Mucosa of stomach (tissue), 1 donor: ENCODE measurements around the gene LILRA1.
"Not testable (repeated sequence)": the region's sequence is repeated elsewhere in the genome, so short reads cannot be mapped to it uniquely, and the experiment has no call there.

Source experiments
- H3K27me3 ChIP-seq: one replicate; pipeline ENCODE4 v1.7.0; 2013; ENCODE audit warnings: mild to moderate bottlenecking, low read length; ENCODE audit not compliant: control insufficient read depth, insufficient read depth
- H3K36me3 ChIP-seq: one replicate; pipeline ENCODE4 v1.7.0; 2013; ENCODE audit warnings: low read length; ENCODE audit not compliant: control insufficient read depth, insufficient read depth
- H3K4me1 ChIP-seq: one replicate; pipeline ENCODE4 v1.7.0; 2013; ENCODE audit warnings: mild to moderate bottlenecking, low read length; ENCODE audit not compliant: control insufficient read depth, insufficient read depth
- H3K4me3 ChIP-seq: one replicate; pipeline ENCODE4 v1.7.0; 2013; ENCODE audit warnings: low read length
- H3K9ac ChIP-seq: one replicate; pipeline ENCODE4 v1.7.0; 2013; ENCODE audit warnings: mild to moderate bottlenecking, low read length, moderate library complexity
- H3K9me3 ChIP-seq: one replicate; pipeline ENCODE4 v1.7.0; 2013; ENCODE audit warnings: mild to moderate bottlenecking, low read length, moderate library complexity; ENCODE audit not compliant: control insufficient read depth
- donor health status: Pancreatic carcinoma.

Gene LILRA1

DNA sequence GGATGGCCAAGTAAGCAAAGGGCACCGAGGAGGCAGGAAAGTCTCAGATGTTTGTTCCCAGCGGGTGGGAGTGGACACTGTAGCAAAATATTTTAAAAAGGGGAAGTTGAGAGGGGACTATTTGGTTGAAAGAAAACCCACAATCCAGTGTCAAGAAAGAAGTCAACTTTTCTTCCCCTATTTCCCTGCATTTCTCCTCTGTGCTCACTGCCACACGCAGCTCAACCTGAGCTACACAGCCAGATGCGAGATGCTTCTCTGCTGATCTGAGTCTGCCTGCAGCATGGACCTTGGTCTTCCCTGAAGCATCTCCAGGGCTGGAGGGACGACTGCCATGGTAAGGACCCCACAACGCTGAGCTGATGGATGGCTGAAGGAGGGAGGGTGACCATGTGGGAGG is at the start of gene LILRA1:
LILRA1 (plus strand) TSS at position 188 of the 400 bp plus-strand sequence. CDS start 613 bp downstream, outside the sequence.
- not testable (repeated sequence) for H3K4me3 ChIP-seq, H3K27me3 ChIP-seq, H3K4me1 ChIP-seq, H3K9ac ChIP-seq, H3K36me3 ChIP-seq, H3K9me3 ChIP-seq

DNA sequence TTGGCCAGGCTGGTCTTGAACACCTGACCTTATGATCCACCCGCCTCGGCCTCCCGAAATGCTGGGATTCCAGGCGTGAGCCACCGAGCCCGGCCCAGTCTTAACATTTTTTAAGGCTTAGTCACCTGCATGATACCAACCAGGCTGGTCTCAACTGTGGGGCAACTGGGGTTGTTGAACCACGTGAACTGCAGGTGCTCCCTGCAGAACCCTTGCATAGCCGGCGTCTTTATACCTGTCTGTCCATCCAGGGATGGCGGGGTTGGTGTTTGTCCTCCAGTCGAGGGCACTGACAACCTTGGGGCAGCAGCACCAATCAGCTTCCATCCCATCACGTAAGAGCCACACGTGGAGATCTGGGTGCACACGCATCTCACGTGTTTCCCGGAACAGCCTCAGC is 44.6 kb upstream of the LILRA1 start:
- H3K36me3 ChIP-seq: no peaks in the 10 kb centered on the region
- no peak overlapping the region for H3K4me3 ChIP-seq
- H3K9ac ChIP-seq: no peak overlapping the region
- H3K9me3 ChIP-seq: no peaks in the 10 kb centered on the region
- H3K27me3 ChIP-seq: no peaks in the 10 kb centered on the region
- no peaks in the 10 kb centered on the region for H3K4me1 ChIP-seq

DNA sequence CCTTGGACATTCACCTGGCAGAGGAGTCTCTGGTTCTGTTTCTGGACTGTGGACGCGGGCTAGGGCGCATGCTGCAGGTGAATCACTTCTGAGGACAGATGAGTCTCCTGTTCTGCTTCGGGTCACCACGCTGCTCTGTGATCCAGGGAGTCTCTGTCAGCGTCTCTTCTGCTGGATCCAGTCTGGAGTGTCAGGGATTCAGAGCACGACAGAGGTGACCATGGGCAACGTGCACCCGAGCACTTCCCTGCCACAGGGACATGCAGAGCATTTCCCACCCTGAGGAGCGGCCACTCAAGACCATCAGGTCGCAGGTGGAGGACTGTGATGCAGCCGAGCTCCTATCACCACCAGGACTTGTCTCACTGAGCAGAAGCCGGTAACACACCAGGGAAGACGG is 44.2 kb upstream of the LILRA1 start:
- no peaks in the 10 kb centered on the region for H3K27me3 ChIP-seq
- no peak overlapping the region for H3K4me3 ChIP-seq
- no peaks in the 10 kb centered on the region for H3K4me1 ChIP-seq
- H3K9me3 ChIP-seq: no peaks in the 10 kb centered on the region
- no peak overlapping the region for H3K9ac ChIP-seq
- H3K36me3 ChIP-seq: no peaks in the 10 kb centered on the region

DNA sequence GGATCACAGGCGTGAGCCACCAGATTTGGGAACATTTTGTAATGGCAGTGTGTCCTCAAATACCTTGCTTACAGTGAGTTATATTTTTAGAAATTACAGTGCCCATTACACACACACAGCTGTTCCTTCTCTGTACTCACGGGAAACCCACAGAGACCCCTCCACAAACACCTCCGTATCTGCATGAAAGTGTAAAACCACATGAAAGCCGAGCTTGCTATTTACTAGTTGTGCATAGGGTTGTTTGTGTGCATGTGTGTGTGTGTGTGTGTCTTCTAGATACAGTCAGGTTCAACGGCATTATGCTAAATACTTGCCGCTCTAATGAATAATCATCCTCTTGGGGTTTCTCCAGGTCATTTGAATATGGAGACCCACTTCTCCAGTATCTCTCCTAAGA is 42.1 kb upstream of the LILRA1 start:
- Histone ChIP-seq H3K9ac (no peak overlapping the region), H3K4me3 (no peak overlapping the region), H3K36me3 (no peaks in the 10 kb centered on the region), H3K27me3 (no peaks in the 10 kb centered on the region), H3K9me3 (no peaks in the 10 kb centered on the region), H3K4me1 (no peaks in the 10 kb centered on the region)

DNA sequence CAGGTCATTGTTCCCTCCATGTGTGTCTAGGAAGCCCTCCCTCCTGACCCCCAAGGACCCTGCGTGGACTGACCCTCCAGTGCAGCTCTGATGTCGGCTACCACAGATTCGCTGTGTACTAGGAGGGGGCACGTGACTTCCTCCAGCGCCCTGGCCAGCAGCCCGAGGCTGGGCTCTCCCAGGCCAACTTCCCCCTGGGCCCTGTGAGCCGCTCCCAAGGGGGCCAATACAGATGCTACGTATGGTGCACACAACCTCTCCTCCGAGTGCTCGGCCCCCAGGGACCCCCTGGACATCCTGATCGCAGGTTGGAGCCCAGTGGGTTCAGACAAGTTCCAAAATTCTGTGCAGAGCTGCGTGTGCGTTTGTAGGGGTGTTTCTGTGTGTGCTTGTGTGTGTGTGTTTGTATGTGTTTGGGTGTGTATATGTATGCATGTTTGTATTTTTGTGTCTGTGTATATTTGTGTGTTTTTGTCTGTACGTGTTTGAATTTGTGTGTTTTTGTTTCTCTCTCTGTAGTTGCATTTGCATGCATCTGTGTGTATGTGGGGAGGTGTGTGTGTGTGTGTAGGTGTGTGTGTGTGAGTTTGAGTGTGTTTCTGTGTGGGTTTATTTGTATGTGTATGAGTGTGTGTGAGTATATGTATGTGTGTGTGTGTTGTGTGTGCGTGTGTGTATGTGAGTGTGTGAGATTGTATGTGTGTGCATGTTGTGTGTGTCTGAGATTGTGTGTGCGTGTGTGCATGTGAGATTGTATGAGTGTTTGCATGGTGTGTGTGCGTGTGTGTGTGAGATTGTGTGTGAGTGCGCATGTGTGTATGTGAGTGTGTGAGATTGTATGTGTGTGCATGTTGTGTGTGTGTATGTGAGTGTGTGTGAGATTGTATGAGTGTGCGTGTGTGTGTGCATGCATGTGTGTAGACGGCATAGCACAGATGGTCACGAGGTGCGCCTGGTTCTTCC is 41.2 kb upstream of the LILRA1 start:
- H3K9ac ChIP-seq: no peak overlapping the region
- no peaks in the 10 kb centered on the region for H3K36me3 ChIP-seq
- H3K27me3 ChIP-seq: no peaks in the 10 kb centered on the region
- H3K9me3 ChIP-seq: no peaks in the 10 kb centered on the region
- no peak overlapping the region for H3K4me3 ChIP-seq
- H3K4me1 ChIP-seq: no peaks in the 10 kb centered on the region

DNA sequence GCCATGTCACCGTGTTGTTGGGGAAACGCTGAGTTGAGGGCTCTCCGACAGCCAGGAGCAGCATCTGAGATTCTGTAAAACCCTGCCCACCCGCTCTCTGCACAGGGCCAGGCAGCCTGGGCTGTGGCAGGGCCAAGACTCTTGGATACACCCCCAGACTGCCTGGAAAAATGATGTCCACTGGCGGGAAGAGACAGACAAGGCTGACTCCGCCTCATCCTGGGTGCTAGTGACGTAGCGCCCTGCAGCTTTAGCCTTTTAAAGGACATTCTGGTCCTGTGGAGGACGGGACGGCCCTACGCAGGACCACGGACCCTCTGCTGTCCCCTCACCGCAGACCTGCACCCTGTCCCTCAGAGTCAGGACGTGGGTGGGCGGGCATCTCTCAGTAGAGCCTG is 40.5 kb upstream of the LILRA1 start:
- Histone ChIP-seq H3K9ac (no peak overlapping the region), H3K4me1 (no peaks in the 10 kb centered on the region), H3K27me3 (no peaks in the 10 kb centered on the region), H3K36me3 (no peaks in the 10 kb centered on the region), H3K4me3 (no peak overlapping the region), H3K9me3 (no peaks in the 10 kb centered on the region)

DNA sequence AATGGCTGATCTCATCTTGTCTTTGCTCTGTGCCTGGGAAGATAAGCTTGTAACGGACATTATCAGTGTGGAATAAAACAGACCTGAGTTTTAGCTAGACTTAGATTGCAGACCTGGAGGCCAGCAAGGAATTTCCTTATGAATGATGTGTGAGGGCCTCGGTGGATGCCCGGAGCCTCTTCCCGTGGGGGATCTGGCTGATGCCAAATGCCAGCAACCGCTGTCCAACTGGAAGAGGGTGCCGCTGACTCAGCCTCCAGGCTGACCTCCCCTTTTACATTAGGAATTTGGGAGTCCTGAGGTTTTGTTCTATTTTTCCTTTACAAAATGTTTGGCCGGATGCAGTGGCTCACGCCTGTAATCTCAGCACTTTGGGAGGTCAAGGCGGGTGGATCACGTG is 39.4 kb upstream of the LILRA1 start:
- H3K27me3 ChIP-seq: no peaks in the 10 kb centered on the region
- no peak overlapping the region for H3K9ac ChIP-seq
- H3K4me1 ChIP-seq: no peaks in the 10 kb centered on the region
- no peaks in the 10 kb centered on the region for H3K36me3 ChIP-seq
- H3K4me3 ChIP-seq: no peak overlapping the region
- H3K9me3 ChIP-seq: no peaks in the 10 kb centered on the region

DNA sequence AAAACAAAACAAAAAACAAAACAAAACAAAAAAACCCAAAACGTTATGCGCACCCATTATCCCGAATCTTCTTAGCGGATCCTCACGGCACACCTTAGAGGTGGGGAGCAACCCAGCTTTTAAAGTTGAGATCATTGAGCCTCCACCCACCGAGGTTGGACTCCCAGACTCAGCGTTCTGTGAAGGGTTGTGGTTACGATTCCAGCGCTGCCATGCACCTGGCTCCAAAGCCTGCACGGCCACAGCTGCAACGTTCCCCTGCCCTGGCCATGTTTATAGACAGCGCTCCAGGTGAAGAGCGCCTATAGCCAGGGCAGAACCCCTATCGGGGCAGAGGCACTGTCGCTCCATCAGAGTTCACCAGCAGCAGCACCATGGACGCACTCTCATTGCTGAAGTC is 38.5 kb upstream of the LILRA1 start:
- no peaks in the 10 kb centered on the region for H3K27me3 ChIP-seq
- no peaks in the 10 kb centered on the region for H3K36me3 ChIP-seq
- no peak overlapping the region for H3K9ac ChIP-seq
- H3K4me1 ChIP-seq: no peaks in the 10 kb centered on the region
- no peak overlapping the region for H3K4me3 ChIP-seq
- H3K9me3 ChIP-seq: no peaks in the 10 kb centered on the region

DNA sequence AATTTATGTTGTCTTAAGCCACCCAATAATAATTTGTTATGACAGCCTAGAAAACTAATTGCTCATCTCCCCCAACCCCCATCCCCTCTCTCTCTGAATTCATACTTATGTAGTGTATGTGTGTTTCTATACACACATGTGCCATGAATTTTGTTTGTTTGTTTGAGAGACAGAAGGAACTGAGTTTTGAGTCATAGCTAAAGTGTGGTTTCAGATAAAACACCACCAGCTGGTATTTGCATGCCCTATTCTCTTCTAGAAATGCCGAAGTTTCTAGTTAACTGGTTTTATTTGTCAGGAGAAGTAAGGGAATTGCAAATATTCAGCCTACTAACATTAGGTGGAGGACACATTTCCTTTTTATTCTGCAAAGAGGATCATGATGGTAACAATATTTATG is 37.2 kb upstream of the LILRA1 start:
- Histone ChIP-seq H3K9ac (no peak overlapping the region), H3K36me3 (no peaks in the 10 kb centered on the region), H3K27me3 (no peaks in the 10 kb centered on the region), H3K4me1 (no peaks in the 10 kb centered on the region), H3K4me3 (no peak overlapping the region), H3K9me3 (no peaks in the 10 kb centered on the region)

DNA sequence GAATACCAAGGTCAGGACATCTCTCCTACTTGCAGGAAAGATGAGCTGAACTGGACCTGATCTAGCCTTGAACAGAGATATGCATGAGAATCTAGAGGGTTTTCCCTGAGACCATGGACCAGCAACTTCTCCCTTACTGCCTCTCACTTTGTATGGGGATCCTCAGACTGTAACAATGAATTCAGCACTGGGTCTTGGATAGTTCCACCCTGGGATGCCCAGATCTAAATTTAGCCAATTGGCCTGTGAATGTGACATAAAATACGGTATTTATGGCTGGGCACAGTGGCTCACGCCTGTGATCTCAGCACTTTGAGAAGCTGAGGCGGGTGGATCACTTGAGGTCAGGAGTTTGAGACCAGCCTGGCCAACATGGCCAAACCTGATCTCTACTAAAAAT is 35.1 kb upstream of the LILRA1 start:
- H3K27me3 ChIP-seq: no peaks in the 10 kb centered on the region
- H3K9ac ChIP-seq: no peak overlapping the region
- no peak overlapping the region for H3K4me3 ChIP-seq
- no peaks in the 10 kb centered on the region for H3K9me3 ChIP-seq
- no peaks in the 10 kb centered on the region for H3K4me1 ChIP-seq
- no peaks in the 10 kb centered on the region for H3K36me3 ChIP-seq

DNA sequence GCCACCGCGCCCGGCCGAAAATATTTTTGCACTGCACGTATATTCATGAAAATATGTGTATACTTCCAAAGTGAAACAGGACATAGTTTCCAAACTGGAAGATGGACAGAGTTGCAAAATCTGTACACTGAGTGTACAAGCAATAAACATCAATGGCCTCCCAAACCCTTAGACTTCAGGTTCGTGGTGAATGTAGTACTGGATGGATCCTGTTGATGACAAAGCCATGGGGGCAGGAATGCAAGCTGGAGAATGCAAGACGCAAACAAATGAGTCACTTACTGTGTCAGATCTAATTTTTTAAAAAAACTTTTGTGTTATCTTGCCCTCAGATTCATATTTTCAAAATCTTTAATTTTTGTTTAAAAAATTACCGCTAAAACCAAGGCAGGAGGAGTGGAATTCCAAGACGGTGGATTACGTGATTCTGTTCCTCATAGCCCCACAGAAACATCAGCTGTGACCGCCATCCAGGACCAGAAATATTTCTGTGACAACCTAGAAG is 32.5 kb upstream of the LILRA1 start:
- Histone ChIP-seq H3K9me3 (no peaks in the 10 kb centered on the region), H3K4me3 (no peak overlapping the region), H3K4me1 (no peaks in the 10 kb centered on the region), H3K36me3 (no peaks in the 10 kb centered on the region), H3K9ac (no peak overlapping the region), H3K27me3 (no peaks in the 10 kb centered on the region)

DNA sequence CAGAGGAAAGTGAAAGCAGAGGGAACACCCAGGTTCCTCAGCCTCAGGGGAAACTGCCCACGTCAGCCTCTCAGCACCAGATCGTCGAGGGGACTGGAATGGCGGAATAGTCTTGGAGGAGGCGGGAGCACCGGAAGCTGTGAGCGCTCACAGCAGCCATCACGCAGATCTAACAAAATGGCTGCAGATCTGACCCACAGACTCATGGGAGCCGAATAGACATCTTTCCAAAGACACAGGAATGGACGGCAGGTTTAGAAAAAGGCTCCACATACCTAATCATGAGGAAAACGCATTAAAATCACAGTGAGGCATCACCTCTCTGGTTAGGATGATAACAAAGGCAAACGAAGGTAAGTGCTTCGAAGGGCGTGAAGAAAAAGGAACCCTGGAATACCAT is 31.6 kb upstream of the LILRA1 start:
- H3K4me1 ChIP-seq: no peaks in the 10 kb centered on the region
- H3K36me3 ChIP-seq: no peaks in the 10 kb centered on the region
- H3K27me3 ChIP-seq: no peaks in the 10 kb centered on the region
- no peak overlapping the region for H3K4me3 ChIP-seq
- no peak overlapping the region for H3K9ac ChIP-seq
- no peaks in the 10 kb centered on the region for H3K9me3 ChIP-seq
